Stimulated activated CD4-positive, alpha-beta T cell treated with anti-CD3 and anti-CD28 coated beads, Interleukin-4, amount 100 ng/mL, for 1 hour (primary cell): Measurements from ENCODE around the gene CTSK.
"Not testable (repeated sequence)": the region's sequence is repeated elsewhere in the genome, so short reads cannot be mapped to it uniquely, and the experiment has no call there.

Experiments used
- DNase-seq: peaks from one replicate; pipeline ENCODE4 v3.0.0-alpha.2; 2020

CTSK gene

DNA sequence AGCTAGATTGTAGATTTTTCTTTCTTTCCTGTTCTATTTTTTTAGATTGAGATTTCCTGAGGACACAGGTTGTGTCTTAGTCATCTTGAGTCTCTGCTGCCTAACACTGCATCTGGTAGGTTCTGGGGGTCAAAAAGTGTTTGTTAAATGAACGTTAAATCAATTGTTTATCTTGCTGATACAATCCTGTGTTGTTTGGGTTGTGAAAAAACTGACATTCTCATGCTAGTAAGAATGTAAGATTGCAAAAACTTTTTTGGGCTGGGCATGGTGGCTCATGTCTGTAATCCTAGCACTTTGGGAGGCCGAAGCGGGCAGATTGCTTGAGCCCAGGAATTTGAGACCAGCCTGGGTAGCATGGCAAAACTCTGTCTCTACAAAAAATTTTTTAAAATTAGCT lies 3.4 kb downstream of the CTSK start:
- DNase-seq, result no peak

GRCh38 chr1:150799089-150799488 lies 9.0 kb downstream of the CTSK start:
- no peak for DNase-seq

DNA sequence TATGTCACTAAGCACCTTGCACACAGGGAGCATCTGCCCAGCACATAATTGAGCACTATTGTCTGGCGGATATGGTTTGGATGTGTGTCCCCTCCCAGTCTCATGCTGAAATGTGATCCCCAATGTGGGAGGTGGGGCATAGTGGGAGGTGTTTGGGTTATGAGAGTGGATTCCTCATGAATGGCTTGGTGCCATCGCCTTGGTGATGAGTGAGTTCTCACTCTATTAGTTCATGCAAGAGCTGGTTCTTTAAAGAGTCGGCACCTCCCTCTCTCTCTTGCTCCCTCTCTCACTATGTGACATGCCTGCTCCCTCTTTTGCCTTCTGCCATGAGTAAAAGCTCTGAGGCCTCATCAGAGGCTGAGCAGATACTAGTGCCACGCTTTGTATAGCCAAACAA lies 9.5 kb downstream of the CTSK start:
- no peak for DNase-seq

DNA sequence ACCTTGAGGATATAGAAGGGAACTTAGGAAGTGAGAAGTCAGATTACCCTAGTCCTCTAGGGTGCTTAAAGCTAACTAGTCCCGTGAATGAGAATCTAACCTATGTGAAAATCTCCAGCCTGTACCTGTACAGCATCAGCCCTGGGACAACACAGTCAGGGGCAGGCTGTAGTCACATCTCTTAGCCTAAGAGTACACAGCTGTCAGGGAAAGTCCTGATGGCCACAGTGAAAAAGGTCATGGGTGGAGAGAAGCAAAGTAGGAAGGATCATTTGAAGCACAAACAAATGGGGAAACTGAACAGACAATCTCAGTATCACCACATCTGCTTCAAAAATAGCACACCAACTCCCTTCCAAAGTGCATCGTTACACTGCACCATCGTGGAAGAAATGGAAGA lies 11.7 kb downstream of the CTSK start:
- no peak for DNase-seq

GRCh38 chr1:150793778-150794177 lies 14.3 kb downstream of the CTSK start:
- DNase-seq, result not testable (repeated sequence)

GRCh38 chr1:150793221-150793620 lies 14.8 kb downstream of the CTSK start:
- no peak for DNase-seq

DNA sequence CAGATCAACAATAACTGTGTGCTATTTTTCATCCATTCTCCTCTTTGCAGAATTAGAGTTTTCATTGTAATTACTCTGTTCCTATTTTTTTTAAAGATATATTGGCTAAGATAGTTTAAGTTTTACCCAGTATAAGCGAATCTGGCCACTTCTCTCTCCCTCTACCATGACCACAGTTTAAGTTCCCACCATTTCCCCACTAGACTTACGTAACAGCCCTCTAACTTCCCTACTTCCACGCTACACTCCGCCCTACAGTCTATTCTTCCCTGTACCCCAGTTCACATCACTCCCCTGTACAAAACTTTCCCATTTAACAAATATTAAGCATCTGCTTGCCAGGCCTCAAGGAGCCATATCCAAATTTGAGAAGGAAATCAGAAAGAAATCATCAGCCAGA lies 16.5 kb downstream of the CTSK start:
- DNase-seq, result no peak

DNA sequence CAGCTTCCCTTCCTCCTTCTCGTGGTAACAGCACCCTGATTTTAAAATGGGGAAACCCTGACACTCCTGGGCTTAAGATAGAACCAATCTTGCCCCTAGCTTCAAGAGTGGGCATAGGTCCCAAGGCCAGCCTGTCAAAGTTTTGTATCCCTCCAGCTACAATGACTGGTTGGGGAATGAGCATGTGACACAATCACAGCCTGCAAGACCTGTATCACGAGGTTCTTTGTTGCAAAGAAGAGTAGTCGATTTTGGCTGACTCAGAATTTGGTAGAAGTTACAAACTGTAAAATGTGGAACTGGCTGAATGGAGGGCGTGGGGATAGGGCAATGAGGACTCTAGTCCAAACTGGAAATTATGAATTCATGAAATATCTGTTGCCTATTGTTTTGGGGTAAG lies 18.7 kb downstream of the CTSK start:
- DNase-seq, result no peak

DNA sequence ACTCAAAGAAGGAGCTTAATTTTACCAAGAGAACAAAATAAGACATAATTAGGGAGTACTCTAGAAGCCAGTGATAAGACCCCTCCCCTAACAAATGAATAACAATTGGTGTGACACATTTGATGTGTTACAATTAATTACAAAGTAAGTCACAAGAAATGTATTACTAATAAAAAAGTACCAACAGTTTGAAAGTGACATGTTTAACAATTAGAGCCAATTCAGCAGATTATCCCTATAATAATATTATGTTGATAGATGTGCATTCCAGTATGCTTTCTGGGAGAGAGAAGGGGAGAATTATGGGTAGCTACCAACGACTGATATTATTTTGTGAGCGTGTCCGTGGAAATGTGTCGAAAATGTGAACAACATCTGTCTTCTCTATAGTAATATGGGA lies 19.1 kb downstream of the CTSK start:
- DNase-seq, result no peak

DNA sequence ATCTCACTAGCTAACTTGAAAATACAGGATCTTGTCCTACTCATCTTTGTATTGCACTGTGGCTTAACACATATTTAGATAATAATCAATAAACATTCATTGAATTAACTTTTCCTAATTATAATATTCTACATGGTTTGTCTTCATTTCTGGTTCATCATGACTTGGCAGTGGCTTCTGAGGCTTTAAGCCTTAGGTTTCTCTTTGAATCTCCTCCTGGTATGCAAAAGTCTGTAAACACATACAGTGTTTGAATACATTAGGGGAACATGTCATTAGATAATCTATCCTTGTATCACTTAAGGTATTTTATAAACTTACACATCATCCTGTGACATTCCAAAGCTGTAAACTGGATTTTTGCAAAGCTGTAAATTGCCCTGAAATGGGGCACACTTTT lies 20.6 kb downstream of the CTSK start:
- DNase-seq, result no peak

GRCh38 chr1:150780510-150780909 lies 27.6 kb downstream of the CTSK start:
- no peak for DNase-seq

- DNase-seq, result no peak
Measured at GRCh38 chr1:150778409-150778808, 29.7 kb downstream of the CTSK start.

- DNase-seq, result no peak
Measured at GRCh38 chr1:150777544-150777943, 30.5 kb downstream of the CTSK start.

DNA sequence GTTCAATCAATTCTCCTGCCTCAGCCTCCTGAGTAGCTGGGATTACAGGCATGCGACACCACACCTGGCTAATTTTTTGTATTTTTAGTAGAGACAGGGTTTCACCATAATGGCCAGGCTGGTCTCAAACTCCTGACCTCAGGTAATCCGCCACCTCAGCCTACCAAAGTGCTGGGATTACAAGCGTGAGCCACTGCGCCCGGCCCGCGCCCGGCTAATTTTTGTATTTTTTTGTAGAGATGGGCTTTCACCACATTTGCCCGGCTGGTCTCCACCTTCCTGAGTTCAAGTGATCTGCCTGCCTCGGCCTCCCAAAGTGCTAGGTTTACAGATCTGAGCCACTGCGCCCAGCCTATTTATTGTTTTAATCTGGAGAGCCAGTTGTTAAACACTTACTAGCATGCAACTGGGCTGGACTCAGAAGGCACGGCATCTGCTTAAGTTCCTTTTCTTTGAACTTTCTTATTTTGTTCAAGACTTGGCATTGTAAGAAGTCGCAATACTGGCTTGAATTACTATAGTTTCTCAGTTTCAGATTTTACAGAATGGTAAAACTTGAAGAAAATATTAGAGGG lies 32.0 kb downstream of the CTSK start:
- DNase-seq, result not testable (repeated sequence)

- no peak for DNase-seq
Measured at GRCh38 chr1:150775276-150775675, 32.8 kb downstream of the CTSK start.

DNA sequence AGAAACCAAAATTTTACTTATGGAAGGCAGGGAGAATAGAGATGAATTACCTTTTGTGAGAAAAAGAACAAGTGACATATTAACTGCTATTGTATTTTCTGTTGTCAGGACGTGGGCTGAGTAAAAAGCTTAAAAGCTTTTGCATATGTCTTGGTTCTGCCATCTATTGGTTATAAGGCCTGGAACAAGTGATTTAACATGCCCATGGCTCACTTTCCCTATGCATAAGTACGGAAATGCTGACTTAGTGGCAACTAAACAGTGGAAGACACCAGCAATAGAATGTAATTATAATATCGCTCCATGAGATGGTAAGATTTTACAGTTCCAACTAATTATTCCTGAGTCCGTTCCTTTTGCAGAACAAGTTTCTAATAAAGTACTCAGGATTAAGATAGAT lies 35.7 kb downstream of the CTSK start:
- DNase-seq, result no peak

- not testable (repeated sequence) for DNase-seq
Measured at GRCh38 chr1:150767704-150768103, 40.4 kb downstream of the CTSK start.

DNA sequence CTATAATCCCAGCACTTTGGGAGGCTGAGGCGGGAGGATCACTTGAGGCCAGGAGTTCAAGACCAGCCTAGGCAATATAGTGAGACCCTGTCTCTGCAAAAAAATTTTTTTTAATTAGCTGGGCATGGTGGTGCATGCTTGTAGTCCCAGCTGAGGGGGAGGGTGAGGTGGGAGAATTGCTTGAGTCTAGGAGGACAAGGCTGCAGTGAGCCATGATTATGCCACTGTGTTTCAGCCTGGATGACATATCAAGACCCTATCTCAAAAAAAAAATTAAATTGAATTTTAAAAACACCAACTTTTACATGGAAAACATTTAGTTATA lies 42.1 kb downstream of the CTSK start:
- not testable (repeated sequence) for DNase-seq

DNA sequence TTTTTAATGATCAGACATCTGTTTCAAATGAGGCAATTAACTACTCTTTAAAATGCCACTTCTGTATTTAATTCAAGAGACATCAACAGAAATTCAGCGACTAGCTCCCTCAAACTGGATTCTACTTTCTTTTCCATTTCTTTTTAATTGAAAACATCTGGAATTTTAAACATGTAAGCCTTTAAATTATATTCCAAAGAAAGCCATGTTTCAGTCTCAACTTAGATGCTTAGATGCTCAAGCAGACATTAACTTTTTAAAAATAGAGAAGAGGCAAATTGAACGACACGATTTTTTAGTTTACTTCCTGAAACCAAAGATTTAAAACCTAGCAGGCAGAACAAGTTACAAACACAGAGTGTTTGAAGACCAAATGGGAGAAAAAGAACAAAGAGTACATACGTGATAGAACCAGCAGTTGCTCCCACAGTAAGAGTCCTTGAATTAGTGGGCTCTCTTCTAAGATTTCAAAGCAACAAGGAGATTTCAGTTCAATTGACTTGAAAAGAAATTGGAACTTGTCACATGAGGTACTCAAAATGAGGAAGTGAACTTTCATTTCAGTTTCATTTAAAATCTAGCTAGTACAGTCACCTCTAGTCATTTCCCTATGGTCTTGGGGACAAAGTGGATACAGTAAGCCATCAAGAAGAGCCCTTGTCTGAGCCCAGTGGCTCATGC lies 42.6 kb downstream of the CTSK start, which contains the start of gene CTSS:
TSS of gene CTSS (minus strand) at position 483 of the 681 bp plus-strand sequence. CDS start 1,015 bp downstream, outside the sequence.
- DNase-seq, result no peak

GRCh38 chr1:150764617-150765101 lies 43.4 kb downstream of the CTSK start:
- no peak for DNase-seq

- DNase-seq, result no peak
Measured at GRCh38 chr1:150763018-150763417, 45.0 kb downstream of the CTSK start.

GRCh38 chr1:150762552-150762951 lies 45.5 kb downstream of the CTSK start:
- DNase-seq, result no peak

GRCh38 chr1:150761801-150762200 lies 46.3 kb downstream of the CTSK start:
- no peak for DNase-seq

GRCh38 chr1:150760013-150760412 lies 48.0 kb downstream of the CTSK start:
- no peak for DNase-seq

GRCh38 chr1:150753416-150753815 lies 54.6 kb downstream of the CTSK start:
- no peak for DNase-seq
